ENCODE measurements around the gene ADAM17.

- TF ChIP-seq CTCF (IDR thresholded peaks at IDR 0.05; ENCODE audit: low read length) (no peak; the same call in 1 of the 2 replicates), EZH2phosphoT487 (IDR thresholded peaks at IDR 0.05; ENCODE audit: low read length) (no peak)
These were observed 17.5 kb upstream of the ADAM17 start for GRCh38 chr2:9573013-9573720.

All from MM.1S (cell line).